DMS 273 treated with DMSO at 0.1 percent for 48 hours (cell line): ENCODE data around the gene FAM32A.

ENCODE experiments used
- DNase-seq: peaks from one replicate; lab custom pipeline; 2025; lab: John Stamatoyannopoulos, UW

The FAM32A gene

DNA sequence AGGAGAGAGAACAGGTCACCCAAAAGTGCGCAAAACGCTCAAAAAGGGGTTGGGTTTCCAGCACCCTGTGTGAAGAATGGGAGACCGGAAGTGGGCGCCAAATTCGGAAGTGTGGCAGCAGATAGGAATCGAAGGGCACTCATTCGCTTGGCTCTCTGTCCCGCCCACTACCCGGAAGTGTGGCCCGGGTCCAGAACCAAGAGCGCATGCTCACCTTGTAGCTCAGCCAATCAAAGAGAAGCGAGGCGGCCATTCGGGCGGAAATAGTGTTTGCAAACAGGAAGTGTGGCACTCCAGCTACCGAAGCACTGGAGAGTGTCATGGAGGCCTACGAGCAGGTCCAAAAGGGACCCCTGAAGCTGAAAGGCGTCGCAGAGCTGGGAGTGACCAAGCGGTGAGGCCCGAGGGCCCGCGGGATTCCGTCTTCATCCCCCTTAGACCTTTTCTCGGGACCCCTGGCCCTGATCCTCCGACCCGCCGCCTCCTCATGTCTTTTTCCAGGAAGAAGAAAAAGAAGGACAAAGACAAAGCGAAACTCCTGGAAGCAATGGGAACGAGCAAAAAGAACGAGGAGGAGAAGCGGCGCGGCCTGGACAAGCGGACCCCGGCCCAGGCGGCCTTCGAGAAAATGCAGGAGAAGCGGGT is at the start of gene FAM32A:
TSS of gene FAM32A (plus strand) at position 288 of the 645 bp plus-strand sequence. CDS start at position 321, 33 bp downstream.
- peak; percentile 97 for DNase-seq

DNA sequence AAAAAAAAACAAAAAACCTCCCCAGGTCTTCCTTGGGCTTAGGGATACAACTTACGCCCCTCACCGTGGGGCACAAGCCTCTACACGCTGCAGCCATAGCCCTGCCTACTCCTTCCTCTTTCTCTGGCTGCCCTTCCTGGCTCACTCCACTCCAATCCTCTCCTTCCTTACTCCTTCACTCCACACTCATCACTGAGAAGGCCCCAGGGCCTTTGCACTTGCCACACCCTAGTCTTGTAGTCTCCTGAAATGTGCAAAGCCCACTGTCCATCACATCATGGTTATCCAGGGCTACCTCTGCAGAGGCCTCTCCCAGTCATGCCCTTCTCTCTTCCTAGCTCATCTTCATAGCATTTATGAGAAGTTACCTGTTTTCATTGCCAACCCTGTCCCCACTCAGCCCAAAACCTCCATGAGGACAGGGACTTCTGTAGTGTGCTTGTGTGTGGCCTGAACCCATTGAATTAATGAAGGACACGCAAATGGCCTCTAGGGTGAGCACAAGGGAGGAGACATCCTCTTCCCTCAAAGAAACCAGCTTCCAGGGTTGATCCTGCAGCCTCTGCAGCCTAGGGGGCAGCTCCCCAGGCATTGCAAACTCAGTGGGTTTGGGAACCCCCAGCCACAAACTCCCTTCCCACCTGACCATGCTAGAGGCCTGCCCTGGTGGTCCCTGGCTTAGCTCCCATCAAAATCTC is 49.6 kb upstream of the FAM32A start:
- DNase-seq = no peak

- DNase-seq = no peak
Observed at GRCh38 chr19:16136185-16136999, 48.8 kb upstream of the FAM32A start.

DNA sequence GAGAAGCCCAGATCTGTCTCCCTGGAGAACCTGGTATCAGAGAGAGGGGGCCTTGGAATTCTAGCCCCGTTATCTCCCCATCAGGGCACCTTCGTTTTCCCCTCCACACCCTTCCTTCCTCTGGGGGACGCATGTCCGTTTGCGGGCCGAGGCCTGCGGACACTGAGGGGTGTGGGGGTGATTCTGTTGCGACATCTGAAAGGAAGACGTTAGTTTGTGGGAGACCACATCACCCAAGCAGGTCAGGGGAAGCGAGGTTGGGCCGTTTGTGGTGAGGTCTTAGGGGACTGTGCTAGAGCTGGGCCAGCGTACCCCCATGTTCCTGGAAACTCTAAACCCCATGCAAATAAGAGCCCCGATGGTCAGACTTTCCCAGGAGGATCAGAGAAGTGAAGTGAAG is 45.5 kb upstream of the FAM32A start:
- DNase-seq = no peak

GRCh38 chr19:16141043-16141442 is 44.2 kb upstream of the FAM32A start:
- DNase-seq = no peak

- DNase-seq = no peak
Observed at GRCh38 chr19:16142032-16142580, 43.1 kb upstream of the FAM32A start.

GRCh38 chr19:16143399-16144215 is 41.6 kb upstream of the FAM32A start, which contains the start of gene HSH2D:
Gene HSH2D, plus strand, starts transcription at chr19:16143685. Its CDS starts 5,066 bp downstream, at chr19:16148751.
- DNase-seq = no peak

DNA sequence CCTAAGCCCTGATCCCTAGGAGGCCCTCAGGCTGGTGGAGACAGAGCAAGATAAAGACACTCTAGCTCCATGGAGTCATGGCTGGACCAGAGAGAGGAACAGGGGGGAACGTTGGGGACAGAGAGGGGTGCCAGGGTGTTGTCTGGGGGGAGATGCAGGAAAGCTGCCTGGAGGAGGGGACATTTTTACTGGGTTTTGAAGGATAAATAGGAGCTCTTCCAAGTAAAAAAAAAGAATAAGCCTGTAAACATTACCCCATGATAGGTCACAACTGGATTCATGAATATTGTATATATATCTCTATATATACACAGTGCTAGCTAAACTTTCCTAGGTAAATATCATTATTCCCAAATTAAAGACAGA is 41.0 kb upstream of the FAM32A start:
- no peak for DNase-seq

- DNase-seq = no peak
Observed at GRCh38 chr19:16146112-16146511, 39.1 kb upstream of the FAM32A start.

DNA sequence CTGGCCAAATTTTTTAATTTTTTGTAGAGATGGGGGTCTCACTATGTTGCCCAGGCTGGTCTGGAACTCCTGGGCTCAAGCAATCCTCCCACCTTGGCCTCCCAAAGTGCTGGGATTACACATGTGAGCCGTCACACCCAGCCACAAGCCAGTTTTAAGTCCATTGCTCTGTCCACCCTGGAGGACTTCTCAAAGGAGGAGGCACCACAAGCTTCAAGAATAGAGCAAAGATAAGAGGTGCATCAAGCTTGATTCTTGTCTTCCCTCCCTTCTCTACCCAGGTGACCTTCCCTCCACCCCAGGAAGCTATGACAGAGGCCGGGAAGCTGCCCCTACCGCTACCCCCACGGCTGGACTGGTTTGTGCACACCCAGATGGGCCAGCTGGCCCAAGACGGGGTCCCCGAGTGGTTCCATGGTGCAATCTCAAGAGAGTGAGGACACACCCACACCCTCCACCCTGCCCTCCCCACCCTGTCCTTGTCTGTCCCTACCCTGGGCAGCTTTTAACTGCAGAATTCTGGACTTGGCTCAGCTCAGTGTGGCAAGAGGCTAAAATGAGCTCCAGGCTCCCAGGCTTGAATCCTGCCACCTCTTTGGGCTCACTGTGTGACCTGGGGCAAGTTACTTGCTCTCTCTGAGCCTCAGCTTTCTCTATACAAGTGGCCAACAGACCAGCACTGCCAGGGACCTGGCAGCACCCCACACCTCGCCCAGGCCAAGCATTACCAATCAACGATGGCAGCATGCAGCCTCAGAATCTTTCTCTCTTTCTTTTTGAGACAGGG is 36.6 kb upstream of the FAM32A start:
- DNase-seq = no peak

DNA sequence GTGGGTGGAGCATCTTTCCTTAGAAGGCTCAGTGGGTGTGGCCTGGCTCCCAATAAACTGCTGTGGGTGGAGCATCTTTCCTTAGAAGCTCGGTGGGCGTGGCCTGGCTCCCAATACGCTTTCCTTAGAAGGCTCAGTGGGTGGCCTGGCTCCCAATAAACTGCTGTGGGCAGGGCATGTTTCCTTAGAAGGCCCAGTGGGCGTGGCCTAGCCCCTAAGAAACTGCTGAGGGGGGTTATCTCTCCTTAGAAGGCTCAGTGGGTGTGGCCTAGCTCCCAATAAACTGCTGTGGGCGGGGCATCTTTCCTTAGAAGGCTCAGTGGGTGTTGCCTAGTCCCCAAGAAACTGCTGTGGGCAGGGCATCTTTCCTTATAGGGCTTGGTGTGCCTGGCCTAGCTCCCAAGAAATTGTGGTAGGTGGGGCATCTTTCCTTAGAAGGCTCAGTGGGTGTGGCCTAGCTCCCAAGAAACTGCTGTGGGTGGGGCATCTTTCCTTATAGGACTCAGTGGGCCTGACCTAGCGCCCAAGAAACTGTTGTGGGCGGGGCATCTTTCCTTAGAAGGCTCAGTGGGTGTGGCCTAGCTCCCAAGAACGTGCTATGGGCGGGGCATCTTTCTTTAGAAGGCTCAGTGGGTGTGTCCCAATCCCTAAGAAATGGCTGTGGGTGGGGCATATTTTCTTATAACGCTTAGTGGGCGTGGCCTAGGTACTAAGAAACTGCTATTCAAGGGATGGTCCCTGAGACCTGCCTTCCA is 31.5 kb upstream of the FAM32A start:
- no peak for DNase-seq

GRCh38 chr19:16154557-16154956 is 30.7 kb upstream of the FAM32A start:
- DNase-seq = no peak

DNA sequence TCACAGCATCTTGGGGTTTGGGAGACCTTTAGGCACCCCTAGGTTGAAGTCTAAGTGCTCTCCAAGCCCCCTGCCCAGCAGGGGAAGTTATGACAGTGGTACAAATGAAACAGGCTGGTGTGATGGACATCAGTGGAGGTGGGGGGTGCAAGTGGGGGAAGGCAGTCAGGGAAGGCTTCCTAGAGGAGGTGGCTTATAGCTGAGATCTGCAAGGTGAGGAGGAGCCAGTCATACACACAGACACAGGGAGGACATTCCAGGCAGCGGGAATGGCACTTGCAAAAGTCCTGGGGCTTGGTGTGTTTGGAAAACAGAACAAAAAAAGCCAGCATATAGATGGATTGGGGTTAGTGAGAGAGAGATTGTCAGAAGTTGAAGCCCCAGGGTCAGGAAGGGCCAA is 30.1 kb upstream of the FAM32A start:
- DNase-seq = no peak

DNA sequence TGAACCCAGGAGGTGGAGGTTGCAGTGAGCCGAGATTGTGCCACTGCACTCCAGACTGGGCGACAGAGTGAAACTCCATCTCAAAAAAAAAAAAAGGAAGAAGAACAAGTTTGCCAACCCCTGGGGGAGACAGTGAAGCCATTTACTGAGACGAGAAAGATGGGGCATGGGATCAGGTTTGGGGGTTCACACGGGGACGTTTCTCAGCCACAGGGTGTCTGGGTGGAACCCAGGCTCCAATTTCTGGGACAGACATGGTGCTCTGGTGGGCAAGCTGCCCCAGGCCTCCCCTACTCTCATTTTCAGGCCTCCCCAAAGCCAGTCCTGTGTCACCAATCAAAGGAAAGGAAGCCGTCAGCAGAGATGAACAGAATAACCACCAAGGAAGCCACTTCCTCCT is 28.3 kb upstream of the FAM32A start:
- DNase-seq = no peak

DNA sequence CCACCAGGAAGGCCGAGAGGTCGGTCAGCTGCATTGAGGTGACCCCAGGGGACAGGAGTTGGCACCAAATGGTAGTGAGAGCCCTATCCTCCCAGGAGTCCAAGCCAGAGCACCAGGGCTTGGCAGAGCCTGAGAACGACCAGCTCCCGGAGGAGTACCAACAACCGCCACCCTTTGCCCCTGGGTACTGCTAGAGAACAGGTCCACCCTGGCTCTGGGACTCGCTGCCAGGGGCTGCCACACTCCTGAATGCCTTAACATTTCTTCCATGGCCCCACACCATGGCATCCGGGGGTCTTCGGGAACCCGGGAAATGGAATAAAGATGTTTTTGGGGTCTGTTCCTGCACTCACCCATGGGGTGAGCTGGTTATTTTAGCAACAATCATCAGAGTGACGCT is 27.6 kb upstream of the FAM32A start:
- no peak for DNase-seq

GRCh38 chr19:16159655-16160054 is 25.6 kb upstream of the FAM32A start:
- DNase-seq = no peak

GRCh38 chr19:16160445-16160942 is 24.7 kb upstream of the FAM32A start:
- DNase-seq = no peak

GRCh38 chr19:16160943-16161560 is 24.2 kb upstream of the FAM32A start:
- DNase-seq = no peak

GRCh38 chr19:16161840-16162239 is 23.4 kb upstream of the FAM32A start:
- no peak for DNase-seq
